ENCODE data around the gene MS4A7.

DNA sequence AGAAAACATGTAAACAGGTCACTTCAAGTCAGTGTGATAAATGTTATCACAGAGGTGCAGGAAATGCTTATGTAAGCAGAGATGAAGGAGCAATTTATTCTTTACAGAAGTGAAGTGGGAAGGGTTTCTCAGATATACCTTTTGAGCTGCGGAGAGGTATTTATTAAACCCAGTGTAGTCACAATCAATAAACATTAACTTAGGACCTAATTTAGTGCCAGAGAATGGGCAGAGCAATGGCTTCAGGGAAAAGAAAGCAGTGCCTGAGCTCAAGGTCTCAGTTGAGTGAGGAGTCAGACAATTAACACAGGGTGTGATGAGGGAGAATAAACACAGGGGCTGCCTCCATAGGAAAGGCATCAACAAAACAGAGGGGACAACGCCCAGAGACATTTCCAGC is 52.9 kb downstream of the MS4A7 start:
- TF ChIP-seq EZH2 (IDR thresholded peaks at IDR 0.05; ENCODE audit: low read length, missing control alignments): no peak
- no peak for TF ChIP-seq CTCF (conservative IDR thresholded peaks at IDR 0.05 in 1 of 2, IDR thresholded peaks at IDR 0.05 in 1 of 2; ENCODE audit: low read depth in 1 of 2, low read length in 2 of 2)
